B cell (primary cell): ENCODE results near the gene EHMT2. TPM values are rescaled to one million over a fixed set of nuclear protein-coding genes. Genes with fewer than 3 reads are reported as not detected.
A peak's percentile ranks its signal among the peaks of the same experiment; 100 is the strongest.

Experiments
- ATAC-seq: fragments of 200-7000 bp; cut with Tn5 transposase; one replicate; pipeline ENCODE4 v1.10.0; 2021; ENCODE audit warnings: low read depth, mild to moderate bottlenecking, moderate number of reproducible peaks, moderate library complexity
- CTCF ChIA-PET: fragments of 350-600 bp; sonication (Branson Sonifier 250); formaldehyde crosslinking; loops from one replicate; lab custom pipeline; 2021; ENCODE audit warnings: antibody characterized with exemption, inconsistent platforms; lab: Charles Lee
- POLR2A ChIA-PET: fragments of 350-600 bp; sonication (Branson Sonifier 250); formaldehyde crosslinking; loops from one replicate; lab custom pipeline; 2021; ENCODE audit warnings: antibody characterized with exemption; lab: Charles Lee
- DNase-seq: peaks from one replicate; pipeline ENCODE4 v3.0.0; 2013
- H2AFZ ChIP-seq: 2 replicates; pipeline ENCODE4 v1.6.1; 2012; ENCODE audit warnings: mild to moderate bottlenecking, low read depth, low read length; ENCODE audit not compliant: insufficient read depth, poor library complexity, severe bottlenecking
- H3K27ac ChIP-seq, 2 donors: 1 replicate in 1 of 2; 2 replicates in 1 of 2; pipeline ENCODE4 v1.5.1; 2012 to 2013; ENCODE audit warnings: low read length in 2 of 2, mild to moderate bottlenecking in 2 of 2, moderate library complexity in 1 of 2
- H3K27me3 ChIP-seq, 4 experiments: fragments of 200-600 bp in 1 of 4; sonication (generic) in 1 of 4; replicated peaks in 1 of 4; 1 replicate in 2 of 4; 2 replicates in 2 of 4; pipeline versions ENCODE4 v1.6.1 to v1.7.0; 2013 to 2016; ENCODE audit warnings: low read length in 3 of 4, mild to moderate bottlenecking in 2 of 4, mixed read lengths in 1 of 4, moderate library complexity in 1 of 4; ENCODE audit not compliant: insufficient read depth in 4 of 4, control insufficient read depth in 3 of 4; ENCODE audit errors: control extremely low read depth in 1 of 4
- H3K36me3 ChIP-seq, 2 experiments: replicated peaks in 1 of 2; 1 replicate in 1 of 2; 2 replicates in 1 of 2; pipeline versions ENCODE4 v1.6.1 to v1.7.1; 2013; ENCODE audit warnings: low read length in 1 of 2; ENCODE audit not compliant: insufficient read depth in 2 of 2, control insufficient read depth in 1 of 2; ENCODE audit errors: control extremely low read depth in 1 of 2, extremely low read depth in 1 of 2
- H3K4me1 ChIP-seq, 2 donors: fragments of 200-600 bp in 1 of 2; sonication (generic) in 1 of 2; 1 replicate in 1 of 2; 2 replicates in 1 of 2; pipeline versions ENCODE4 v1.5.1 to v1.6.1; 2013 to 2017; ENCODE audit warnings: low read length in 2 of 2; ENCODE audit not compliant: control insufficient read depth in 2 of 2, insufficient read depth in 2 of 2
- H3K4me2 ChIP-seq: replicated peaks from 2 replicates; pipeline ENCODE3; 2012; ENCODE audit warnings: mild to moderate bottlenecking, low read depth, low read length; ENCODE audit not compliant: poor library complexity, severe bottlenecking
- H3K4me3 ChIP-seq, 5 experiments: fragments of 200-600 bp in 1 of 5; sonication (generic) in 1 of 5; 1 replicate in 3 of 5; 2 replicates in 2 of 5; pipeline versions ENCODE4 v1.5.1 to v1.7.0; 2011 to 2016; ENCODE audit warnings: low read length in 4 of 5, mild to moderate bottlenecking in 4 of 5, low read depth in 2 of 5, control low read depth in 1 of 5, moderate library complexity in 1 of 5; ENCODE audit not compliant: insufficient read depth in 1 of 5; ENCODE audit errors: control extremely low read depth in 1 of 5, extremely low read depth in 1 of 5
- H3K79me2 ChIP-seq: fragments of 200-600 bp; sonication (generic); one replicate; pipeline ENCODE4 v1.6.0; 2016; ENCODE audit warnings: low read length; ENCODE audit not compliant: control insufficient read depth, insufficient read depth
- H3K9ac ChIP-seq: fragments of 200-600 bp; sonication (generic); 2 replicates; pipeline ENCODE4 v1.6.1; 2017; ENCODE audit warnings: mild to moderate bottlenecking, low read length, moderate library complexity
- H3K9me3 ChIP-seq, 3 donors: one replicate each; pipeline versions ENCODE4 v1.6.1 to v1.7.1; 2013; ENCODE audit warnings: low read length in 2 of 3; ENCODE audit not compliant: control insufficient read depth in 2 of 3, insufficient read depth in 1 of 3; ENCODE audit errors: control extremely low read depth in 1 of 3
- H4K20me1 ChIP-seq: 2 replicates; pipeline ENCODE4 v1.6.0; 2012; ENCODE audit warnings: mild to moderate bottlenecking, low read length; ENCODE audit not compliant: insufficient read depth, control insufficient read depth, poor library complexity, severe bottlenecking
- H3K27ac Mint-ChIP-seq: one replicate; pipeline ENCODE4 v1.8.0; 2021; ENCODE audit warnings: mixed read lengths
- H3K27me3 Mint-ChIP-seq: one replicate; pipeline ENCODE4 v1.8.0; 2021; ENCODE audit warnings: mixed read lengths
- H3K4me1 Mint-ChIP-seq: one replicate; pipeline ENCODE4 v1.8.0; 2021; ENCODE audit warnings: mixed read lengths
- H3K4me3 Mint-ChIP-seq: one replicate; pipeline ENCODE4 v1.8.0; 2021; ENCODE audit warnings: mixed read lengths
- H3K9me3 Mint-ChIP-seq: one replicate; pipeline ENCODE4 v1.8.0; 2022; ENCODE audit warnings: mixed read lengths; ENCODE audit not compliant: insufficient read depth
- EZH2 ChIP-seq: IDR thresholded peaks from 2 replicates; pipeline ENCODE4 v1.6.1; 2012; ENCODE audit warnings: borderline replicate concordance, low read depth, mild to moderate bottlenecking, moderate library complexity, low read length; ENCODE audit not compliant: insufficient read depth, poor library complexity, severe bottlenecking
- WGBS: methylation state at CpG from one replicate; pipeline ENCODE4 v1.1.5; 2013; ENCODE audit warnings: missing lambda C conversion rate; ENCODE audit not compliant: insufficient coverage; 5-methylcytosine and 5-hydroxymethylcytosine counted together
- intact Hi-C: fragments of 100-400 bp; cut with micrococcal nuclease; formaldehyde crosslinking; loops from one replicate; pipeline ENCODE4 v1.10.0; 2022
- polyA plus RNA-seq: library from polyadenylated mRNA; depleted of rRNA; stranded (reverse); fragments of >200 nt; gene quantifications from 2 replicates; pipeline ENCODE4 v1.2.3, GENCODE V29; 2012
- total RNA-seq, 2 donors: library from RNA; stranded (reverse); fragments of 120-200 nt in 1 of 2; gene quantifications; 1 replicate in 1 of 2; 2 replicates in 1 of 2; pipeline versions ENCODE4 v1.2.3 to v1.2.4, GENCODE V29; 2013 to 2022
- TF ChIP-seq, protein P1 (sequence below): fragments of 200-600 bp; IDR thresholded peaks from one replicate; pipeline ENCODE4 v1.8.0; 2022; ENCODE audit warnings: antibody characterized with exemption, mild to moderate bottlenecking

The EHMT2 gene
- total and polyA plus RNA-seq, 2 donors (not counting 1 experiment from before 2014, with no cell fraction given): 86.1 to 108 TPM

- no peak overlapping the region for H3K27ac ChIP-seq
- 88% methylated on average over 6 of the region's 15 CpGs for WGBS
- H3K9me3 Mint-ChIP-seq: no peaks in the 10 kb centered on the region
- ChIA-PET CTCF (interaction anchor here (0.8 to 4.7 kb wide), 24 partner anchors 14 to 490 kb away, joined by 3 to 75 read pairs (median 9); partner anchors contain the start of genes ABHD16A, ATP6V1G2, CLIC1 and DDAH2), POLR2A (interaction anchor here (0.6 to 4.9 kb wide), 10 partner anchors 17 to 239 kb away, joined by 3 to 37 read pairs (median 6); partner anchors contain the start of genes CSNK2B, DDAH2, HSPA1A and HSPA1L)
- H3K36me3 ChIP-seq: no peaks in the 10 kb centered on the region
- H3K27ac Mint-ChIP-seq: no peak overlapping the region
- DNase-seq (no peak), ATAC-seq (no peak)
- peaks cover 31 to 57% of the 10 kb centered on the region in 2 donors for H3K4me1 ChIP-seq
- intact Hi-C loops: loop anchor here (2.0 to 10.0 kb wide), 3 partner anchors 17 to 143 kb away; partner anchors contain the start of genes DXO, HSPA1A and HSPA1L
- H2AFZ ChIP-seq: no peak overlapping the region
- no peak overlapping the region for H3K4me3 ChIP-seq
- peak overlapping the region; percentile 96 for H3K4me3 Mint-ChIP-seq
- TF ChIP-seq, protein P1, sequence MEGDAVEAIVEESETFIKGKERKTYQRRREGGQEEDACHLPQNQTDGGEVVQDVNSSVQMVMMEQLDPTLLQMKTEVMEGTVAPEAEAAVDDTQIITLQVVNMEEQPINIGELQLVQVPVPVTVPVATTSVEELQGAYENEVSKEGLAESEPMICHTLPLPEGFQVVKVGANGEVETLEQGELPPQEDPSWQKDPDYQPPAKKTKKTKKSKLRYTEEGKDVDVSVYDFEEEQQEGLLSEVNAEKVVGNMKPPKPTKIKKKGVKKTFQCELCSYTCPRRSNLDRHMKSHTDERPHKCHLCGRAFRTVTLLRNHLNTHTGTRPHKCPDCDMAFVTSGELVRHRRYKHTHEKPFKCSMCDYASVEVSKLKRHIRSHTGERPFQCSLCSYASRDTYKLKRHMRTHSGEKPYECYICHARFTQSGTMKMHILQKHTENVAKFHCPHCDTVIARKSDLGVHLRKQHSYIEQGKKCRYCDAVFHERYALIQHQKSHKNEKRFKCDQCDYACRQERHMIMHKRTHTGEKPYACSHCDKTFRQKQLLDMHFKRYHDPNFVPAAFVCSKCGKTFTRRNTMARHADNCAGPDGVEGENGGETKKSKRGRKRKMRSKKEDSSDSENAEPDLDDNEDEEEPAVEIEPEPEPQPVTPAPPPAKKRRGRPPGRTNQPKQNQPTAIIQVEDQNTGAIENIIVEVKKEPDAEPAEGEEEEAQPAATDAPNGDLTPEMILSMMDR: no peak
- no peak for TF ChIP-seq EZH2
- H3K4me1 Mint-ChIP-seq: peaks cover 43% of the 10 kb centered on the region
- peaks cover 5% of the 10 kb centered on the region for H4K20me1 ChIP-seq
- H3K9me3 ChIP-seq: no peaks in the 10 kb centered on the region
- H3K27me3 ChIP-seq: no peaks in the 10 kb centered on the region
- no peak overlapping the region for H3K9ac ChIP-seq
- no peaks in the 10 kb centered on the region for H3K27me3 Mint-ChIP-seq
- H3K4me2 ChIP-seq: peak overlapping the region; percentile 96
- H3K79me2 ChIP-seq: peaks cover 36% of the 10 kb centered on the region
These were observed 65.9 kb downstream of the EHMT2 start for GRCh38 chr6:31831350-31832215.
